GM21786 (cell line): Measurements from ENCODE around the gene KRT2.

Experiments
- ATAC-seq: cut with Tn5 transposase; IDR thresholded peaks from one replicate; pipeline ENCODE4 v1.9.1; 2021; ENCODE audit not compliant: unreplicated experiment

KRT2 gene

DNA sequence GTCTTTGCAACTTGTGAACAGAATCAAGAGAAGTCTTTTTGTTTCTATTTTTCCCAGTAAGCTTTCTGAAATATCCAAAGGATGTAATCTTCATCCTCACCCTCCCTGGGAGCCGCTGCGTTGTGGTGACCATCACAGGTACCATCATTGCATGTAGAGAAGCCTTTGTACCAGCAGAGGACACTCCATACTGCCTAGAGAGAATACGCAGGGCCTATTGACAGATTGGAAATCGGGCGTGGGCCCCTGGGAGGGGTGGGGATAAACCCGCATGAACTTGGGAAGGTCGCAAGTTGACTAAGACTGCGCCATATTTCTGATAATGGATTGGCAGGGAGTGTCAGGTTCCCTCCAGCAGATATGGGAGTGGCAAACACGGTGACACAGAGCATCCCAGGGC is 15.5 kb upstream of the KRT2 start:
- ATAC-seq = no peak

DNA sequence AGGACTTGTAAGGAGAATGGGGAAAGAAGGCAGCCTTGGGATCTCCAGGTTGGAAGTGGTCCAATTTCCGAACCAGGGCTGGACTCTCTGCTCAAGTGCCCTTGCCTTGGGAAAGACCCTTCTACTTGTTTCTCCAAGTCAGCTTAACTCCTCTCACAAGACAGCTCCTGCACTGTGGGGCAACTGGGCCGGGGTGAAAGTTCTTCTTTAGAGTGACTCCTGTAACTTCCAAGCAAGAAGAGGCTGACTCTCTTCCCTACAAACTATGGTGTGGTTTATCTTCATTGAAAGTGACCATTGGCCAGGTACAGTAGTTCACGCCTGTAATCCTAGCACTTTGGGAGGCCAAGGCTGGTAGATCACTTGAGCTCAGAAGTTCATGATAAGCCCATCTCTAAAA is 14.5 kb upstream of the KRT2 start:
- no peak for ATAC-seq

DNA sequence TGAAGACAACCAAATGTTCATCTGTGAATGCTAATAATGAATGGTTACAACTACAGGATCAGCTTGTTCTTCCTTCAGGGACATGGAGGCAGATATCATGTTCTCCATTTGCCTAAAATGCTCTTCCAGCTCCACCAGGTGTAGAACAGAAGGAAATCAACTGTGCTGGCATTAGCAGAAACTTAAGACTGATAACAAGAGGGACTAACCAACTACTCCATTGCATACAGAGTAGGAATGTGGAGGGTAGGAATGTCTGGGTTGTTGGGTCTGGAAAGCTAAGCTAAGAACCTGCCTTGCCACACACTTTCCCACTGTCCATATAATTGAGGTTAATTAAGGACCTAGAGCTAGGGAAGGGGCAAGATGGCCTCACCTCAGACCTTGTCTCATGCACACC is 11.4 kb upstream of the KRT2 start:
- ATAC-seq = no peak

DNA sequence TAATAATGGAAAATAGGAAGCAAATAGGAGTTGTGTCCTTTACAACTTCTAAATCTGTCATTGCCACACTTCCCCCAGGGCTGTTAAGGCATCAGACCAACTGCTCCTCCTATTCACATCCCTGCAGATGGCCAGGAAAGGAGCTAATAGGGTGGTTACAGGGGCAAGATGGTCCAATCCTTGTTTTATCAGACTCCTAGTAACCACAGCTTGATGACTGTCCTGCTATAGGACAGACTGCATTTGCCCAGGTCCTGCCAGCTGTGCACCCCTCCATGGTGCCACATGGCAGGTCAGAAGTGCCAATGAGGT is 10.9 kb upstream of the KRT2 start:
- no peak for ATAC-seq

DNA sequence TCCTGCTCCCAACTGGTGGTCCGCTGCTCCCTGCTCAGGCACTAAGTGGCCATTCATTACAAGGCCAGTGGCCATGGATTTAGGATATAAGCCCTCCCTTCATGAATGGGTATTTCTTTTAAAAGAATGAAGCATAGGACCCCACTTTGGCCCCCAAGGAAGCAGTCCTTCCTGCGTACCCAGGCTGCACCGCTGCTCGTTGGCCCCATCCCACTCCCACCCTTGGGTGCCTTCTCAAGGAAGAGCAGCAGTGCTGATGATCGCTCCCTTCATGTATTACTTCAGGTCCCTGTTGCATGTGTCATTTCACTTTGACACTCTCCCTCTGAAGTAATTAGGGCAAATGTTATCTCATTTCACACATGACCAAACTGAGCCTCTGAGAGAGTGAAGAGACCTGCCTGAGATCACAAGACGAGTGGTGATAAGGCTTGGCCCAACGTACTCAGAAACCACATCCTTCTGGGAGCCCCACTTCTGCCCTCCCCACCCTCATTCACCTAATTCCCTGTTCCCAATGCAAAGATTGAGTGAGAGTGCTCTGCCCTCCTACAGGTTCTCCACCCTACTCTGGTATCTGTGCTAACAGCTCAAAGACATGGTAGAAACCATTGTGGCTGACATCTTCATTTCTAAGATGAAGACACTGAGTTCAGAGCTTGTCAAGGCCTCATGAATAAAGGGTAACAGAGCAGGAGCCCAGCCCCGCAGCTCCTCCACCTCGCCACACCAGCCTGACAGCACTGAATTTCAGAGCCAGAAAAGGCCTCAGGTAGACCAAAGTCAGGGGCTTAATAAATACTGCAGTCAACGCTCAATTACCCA is 10.3 kb upstream of the KRT2 start:
- ATAC-seq = no peak

DNA sequence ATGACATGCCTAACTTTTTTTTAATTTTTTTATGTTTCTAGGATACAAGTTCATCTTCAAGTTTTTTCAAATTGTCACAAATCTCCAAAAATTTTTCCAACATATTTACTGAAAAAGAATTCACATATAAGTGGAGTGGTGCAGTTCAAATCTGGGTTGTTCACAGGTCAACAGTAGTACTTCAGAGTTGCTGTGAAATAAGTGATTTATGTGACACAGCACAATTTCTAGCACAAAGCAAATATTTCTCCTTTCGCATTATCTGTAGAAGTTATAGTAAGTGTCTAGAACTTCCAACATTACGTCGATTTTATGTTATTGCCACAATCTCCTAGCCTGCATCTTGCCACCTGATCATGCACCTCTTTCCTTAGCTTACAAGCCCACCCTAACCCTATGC is 9.7 kb upstream of the KRT2 start:
- ATAC-seq = no peak

DNA sequence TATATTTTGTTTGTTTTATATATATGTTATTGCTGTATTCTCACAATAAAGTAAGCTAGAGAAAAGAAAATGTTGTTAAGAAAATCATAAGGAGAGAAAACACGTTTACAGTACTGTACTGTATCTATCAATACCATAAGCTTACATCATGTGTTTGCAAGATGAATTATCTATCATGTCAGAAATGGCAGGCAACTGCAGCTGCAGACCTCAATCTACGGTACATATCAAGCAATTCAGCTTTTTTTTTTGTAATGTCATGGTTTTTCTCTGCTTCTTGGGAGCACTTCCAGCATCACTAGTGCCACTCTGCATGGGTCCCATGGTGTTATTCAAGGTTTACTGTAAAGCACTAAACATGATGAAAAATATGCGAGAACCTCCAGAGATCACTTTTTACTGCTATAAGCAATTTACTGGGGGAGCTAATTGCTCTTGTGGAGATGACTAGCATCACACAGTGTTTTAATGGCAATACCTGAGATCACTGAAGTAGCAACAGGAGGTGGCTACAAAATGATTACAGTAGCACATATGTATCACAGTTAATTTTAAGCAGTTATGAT is 9.0 kb upstream of the KRT2 start:
- no peak for ATAC-seq

DNA sequence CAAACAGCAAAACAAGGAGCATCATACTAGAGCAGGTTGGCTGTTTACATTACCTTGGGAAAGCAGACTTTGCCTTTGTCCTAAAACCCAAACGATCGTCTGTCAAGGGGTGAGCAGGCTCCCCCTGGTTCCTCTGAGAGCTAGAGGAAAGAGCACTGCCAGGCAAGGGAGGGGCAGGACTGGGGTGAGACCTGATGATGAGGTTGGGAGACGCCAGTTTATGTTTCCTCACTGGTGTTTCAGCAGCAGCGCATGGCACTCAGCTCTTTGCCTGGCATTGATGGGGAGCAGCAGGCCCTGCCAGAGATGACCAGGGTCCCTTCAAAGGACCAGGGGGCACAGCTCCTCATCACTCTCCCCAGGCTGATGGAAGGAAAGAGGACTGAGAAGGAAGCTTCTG is 7.9 kb upstream of the KRT2 start:
- ATAC-seq = no peak

DNA sequence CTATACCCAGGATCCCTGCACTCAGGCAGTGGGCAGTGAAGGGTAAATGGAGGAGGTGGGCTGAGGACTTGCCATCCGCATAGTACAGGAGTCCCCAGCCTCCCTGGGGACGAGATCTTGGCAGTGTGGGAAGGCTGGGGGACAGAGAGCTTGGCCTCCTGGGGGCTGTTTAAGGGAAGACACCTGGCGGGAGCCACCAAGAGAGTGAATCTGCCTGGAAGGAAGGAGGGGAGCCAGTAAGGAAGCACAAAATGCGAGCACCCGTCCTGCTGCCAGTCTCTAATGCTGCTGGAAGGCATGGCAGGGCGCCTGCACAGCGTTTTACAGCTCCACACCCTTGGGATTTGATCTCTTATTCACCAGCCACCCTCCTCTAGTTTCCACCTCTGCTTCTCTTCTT is 7.4 kb upstream of the KRT2 start:
- ATAC-seq = no peak

DNA sequence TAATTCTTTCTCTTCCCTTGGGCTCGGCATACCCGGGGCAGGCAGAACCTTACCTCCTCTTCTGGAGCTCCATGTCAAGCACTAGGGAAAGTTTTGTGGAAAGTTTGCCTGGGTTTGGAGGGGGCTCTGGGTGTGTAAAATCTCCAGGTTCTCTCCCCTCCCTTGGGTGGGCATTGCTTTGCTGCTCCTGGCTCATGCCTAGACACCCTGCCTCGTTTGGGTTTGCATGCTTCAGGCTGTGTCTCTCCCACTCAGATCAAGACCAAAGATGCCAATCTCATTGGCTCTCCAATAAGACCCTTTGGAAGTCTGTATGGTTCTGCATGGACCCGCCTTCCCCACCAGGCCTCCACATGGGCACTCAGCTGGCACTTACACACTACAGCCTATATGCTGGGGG is 6.2 kb upstream of the KRT2 start:
- ATAC-seq = no peak

DNA sequence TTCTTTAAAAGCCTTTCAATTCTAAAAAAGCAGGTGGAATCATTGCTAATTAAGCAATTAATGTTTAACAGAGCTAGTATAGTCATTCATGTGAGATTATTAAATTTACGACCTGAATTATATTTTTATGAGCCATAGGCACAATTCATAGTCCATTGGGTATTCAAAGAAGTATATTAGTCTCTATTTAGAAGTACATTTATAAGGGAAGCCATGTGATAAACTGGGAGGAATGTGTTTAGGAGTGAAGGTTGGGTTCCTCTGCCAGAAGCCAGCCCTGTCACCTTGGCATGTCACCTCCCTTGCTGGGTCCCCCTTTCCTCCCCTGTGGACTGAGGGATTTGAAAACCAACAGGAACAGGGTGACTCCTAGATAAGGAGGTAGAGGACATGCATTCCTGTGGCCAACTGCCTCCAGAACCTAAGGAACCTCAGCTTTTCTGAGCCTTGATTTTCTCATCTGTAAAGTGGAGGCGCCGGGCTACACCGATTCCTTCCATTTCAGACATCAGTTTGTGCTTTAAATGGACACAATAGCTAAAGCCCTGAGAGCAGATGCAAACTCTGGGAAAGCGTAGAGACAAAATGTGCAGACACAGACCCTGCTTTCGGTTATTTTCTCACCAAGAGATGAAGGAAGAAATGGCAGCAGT is 5.4 kb upstream of the KRT2 start:
- ATAC-seq = no peak

DNA sequence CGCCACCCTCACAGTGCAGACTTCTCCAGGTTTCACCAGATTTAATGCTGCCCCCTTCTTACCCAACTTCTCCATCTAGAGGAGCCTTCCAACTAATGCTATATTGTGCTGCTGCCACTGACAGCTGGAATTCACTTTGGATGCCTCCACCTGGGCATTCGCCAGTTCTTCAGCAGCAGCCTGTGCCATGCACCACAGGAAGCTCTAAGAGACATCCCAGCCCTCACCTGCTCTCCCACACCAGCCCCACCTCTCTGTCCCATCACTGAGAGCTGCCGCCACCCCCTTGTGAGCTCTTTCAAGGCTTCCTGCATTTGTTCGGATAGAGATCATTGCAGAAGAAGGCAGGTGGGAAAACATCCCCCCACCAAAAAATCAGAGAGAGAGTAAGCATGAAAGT is 4.6 kb upstream of the KRT2 start:
- ATAC-seq = no peak

DNA sequence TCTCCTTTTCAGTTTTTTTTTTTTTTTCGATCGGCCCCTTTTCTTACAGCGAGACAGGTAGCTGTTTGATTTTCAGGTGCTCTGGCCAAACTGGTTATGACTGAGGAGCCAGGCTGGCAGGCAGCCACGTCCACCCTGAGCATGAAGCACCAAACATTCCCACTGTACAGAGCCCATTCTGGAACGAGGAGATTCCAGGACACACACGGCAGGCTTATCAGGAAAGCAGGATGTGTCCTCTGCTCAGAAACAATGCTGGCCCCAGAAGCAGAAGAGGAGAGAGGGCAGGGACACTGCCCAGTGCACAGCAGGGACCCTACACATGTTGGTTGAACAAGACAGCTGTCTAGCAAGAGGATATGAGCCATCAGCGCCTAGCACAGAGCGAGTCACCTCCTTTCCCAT is 3.7 kb upstream of the KRT2 start:
- no peak for ATAC-seq

DNA sequence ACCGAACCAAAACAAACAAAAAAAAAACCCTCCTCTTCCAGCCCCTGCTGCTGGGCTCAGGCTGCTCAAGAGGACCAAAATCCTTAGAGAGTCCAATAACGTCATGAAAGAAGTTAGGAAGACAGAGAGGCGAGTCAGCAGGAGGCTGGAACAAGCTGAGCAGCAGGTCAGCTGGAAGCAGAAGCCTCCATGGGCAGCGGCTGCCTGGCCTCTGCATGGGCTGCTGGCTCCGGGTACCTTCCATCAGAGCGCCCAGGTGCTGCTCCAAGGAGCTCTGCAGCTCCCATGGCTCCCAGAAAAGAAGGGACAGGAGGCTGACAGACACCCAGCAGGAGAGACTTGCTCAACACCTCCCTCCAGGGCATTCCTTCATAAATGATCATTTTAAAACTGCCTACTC is 3.2 kb upstream of the KRT2 start:
- no peak for ATAC-seq

DNA sequence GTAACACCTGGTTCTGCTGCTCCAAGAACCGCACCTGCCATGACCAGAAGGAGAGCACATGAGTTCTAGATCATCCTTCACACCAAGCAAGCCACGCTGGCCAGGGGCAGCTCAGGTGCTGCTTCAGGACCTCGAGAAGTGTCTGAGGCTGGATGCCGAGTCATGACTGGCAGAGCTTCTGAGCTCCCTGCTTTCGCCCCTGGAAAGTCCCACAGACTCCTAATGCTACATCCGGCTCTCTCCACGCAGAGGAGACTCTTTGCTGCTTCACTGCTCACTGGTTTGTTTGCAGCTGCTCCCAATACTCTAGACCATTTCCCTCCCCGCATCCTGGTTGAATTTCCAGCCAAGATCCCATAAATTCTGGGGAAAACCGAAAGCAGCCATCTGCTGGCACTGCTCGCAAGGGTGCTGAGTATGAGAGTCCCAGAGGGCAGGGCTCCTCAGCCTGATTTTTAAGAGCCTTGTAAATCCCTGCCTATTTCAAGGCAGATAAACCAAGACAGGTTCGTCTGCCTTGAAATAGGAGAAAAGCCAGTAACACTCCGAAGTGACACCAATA is 1.4 kb downstream of the KRT2 start:
- ATAC-seq = no peak

DNA sequence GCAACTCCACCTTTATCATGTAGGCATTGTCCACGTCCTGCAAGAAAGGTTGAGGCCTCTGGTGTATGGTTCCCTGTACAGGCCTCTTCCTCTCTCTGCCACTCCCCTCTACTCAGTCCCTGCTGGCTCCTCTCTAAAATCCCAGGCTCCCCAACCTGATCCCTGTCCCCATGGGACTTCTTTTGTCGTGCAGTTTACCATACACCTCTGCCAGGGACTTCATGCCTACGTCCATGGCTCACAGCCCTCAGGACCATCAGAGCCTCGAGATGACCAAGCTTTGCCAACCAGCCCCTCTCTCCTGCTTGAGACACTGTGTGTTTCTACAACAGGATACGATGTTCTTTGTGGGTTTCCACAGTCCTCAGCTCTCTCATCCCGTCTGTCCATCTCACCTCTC is 2.9 kb downstream of the KRT2 start:
- ATAC-seq = no peak

DNA sequence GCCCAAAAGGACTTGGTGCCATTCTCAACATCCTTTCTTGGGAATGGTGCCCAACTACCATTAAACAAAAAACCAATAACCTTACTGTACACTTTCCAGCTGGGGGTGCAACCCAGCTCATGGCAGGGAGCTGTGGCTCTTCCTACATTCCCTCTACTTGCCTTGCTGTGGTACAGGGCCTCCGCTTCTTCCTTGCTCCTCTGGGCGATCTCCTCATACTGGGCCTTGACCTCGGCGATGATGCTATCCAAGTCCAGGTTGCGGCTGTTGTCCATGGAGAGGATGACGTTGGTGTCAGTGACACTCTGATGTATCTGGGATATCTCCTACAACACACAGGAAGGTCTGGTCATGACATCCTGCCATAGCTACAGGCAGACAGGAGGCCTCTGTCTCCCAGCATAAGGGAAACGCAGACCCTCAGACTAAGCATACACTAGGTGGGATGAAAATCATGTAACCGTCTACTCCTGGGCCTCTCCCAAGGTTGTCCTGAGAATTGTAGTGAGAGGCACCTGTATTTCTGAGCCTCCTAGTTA is 3.9 kb downstream of the KRT2 start:
- ATAC-seq = no peak

DNA sequence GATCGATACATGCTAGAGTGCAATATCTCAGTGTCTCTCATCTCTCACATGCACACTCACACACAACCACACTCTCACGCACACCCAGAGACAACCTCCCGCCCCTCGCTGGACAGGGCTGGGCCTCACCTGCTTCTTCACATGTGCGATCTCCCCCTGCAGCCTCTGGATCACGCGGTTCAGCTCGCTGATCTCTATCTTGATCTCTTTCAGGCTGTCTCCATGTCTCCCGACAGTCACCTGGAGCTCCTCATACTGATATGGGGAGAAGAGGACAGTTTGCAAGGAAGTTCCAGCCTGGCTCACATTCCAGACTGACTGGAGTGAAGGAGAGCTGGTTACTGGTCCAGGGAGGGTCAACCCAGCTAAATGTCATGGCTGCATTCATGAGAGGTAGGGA is 4.4 kb downstream of the KRT2 start:
- ATAC-seq = no peak

DNA sequence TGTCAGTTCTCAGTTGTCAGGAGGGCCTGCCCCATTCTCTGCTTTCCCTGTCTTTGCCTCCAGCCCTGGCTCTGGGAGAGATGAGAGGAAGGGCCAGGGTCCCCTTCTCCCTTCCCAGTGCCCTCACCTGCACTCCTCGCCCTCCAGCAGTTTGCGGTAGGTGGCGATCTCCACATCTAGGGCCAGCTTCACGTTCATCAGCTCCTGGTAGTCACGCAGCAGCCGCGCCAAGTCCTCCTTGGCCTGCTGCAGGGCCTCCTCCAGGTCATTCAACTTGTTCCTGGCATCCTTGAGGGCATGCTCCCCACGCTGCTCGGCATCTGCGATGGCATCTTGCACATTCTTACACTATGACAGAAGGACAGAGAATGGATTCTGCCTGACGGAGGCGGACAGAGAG is 5.4 kb downstream of the KRT2 start:
- no peak for ATAC-seq

DNA sequence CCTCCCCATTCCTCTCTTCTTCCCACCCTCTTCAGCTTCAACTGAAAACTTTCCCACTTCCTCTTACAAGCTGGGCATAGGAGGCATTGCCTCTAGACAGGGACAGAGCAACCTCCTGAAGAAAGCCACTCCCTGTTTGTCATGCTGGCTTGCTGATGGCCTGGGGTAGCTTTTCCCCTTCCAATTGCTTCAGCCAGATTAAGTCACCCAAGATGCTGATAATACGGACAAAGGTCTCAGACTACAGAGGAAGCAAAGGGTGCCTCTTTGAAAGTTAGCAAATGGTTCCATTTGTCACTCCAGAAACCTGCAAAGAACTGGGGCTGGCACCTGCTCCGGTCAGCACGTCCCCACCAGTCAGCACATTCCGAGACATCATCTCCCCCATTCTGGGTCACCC is 6.0 kb downstream of the KRT2 start:
- ATAC-seq = no peak

DNA sequence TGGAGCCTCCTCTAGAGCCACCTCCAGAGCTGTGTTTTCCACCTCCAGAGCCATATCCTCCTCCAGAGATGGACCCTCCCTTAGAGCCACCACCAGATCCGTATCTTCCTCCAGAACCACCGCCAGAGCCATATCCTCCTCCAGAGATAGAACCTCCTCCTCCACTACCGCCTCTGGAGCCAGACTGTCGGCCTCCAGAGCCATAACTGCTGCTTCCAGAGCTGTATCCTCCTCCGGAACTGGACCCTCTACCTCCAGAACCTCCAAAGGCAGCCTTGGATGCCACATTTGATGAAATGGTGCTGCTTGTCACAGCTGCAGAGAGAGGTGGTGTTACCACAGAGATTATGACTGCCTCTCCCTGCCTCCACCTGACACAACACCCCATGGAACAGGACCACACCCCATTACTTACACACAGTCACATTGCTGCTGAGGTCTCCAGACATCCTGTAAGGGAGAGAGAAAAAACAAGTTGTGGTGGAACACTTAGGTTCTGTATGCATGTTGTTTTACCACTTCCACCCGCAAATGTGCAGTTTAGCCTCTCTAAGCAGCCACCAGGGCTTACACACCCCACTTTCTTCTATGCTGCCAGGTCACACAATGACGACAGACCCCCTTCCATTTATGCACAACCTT is 6.8 kb downstream of the KRT2 start:
- no peak for ATAC-seq

DNA sequence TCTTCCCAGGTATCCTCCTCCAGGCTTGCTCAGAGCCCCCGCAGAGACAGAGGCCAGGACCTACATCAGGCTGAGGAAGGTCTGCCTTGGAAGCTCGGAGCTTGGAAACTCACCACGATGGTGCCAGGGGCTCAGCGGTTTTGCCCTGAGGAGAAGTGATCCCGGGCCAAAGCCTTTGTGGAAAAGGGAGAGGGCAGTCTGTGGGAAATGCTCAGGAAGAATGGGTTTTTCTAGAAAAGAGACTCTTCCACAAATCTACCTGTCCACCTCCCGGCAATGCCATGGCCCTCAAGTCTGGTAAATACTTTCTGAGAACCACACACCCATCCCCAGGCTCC is 8.0 kb downstream of the KRT2 start:
- no peak for ATAC-seq
